RWPE2 (cell line): ENCODE measurements around the gene CAPN9.

Source experiments
- ATAC-seq: fragments of 200-7000 bp; cut with Tn5 transposase; 3 replicates; pipeline ENCODE4 v1.9.1; 2021; ENCODE audit warnings: low read depth
- DNase-seq: peaks from one replicate; pipeline ENCODE4 v3.0.0-alpha.2; 2020; ENCODE audit warnings: low spot score
- H3K27ac ChIP-seq: fragments of 450-650 bp; 2 replicates; pipeline ENCODE4 v1.5.1; 2017; ENCODE audit warnings: mild to moderate bottlenecking; ENCODE audit not compliant: poor library complexity, severe bottlenecking
- H3K27me3 ChIP-seq: fragments of 250-450 bp; sonication (Bioruptor Pico); 2 replicates; pipeline ENCODE4 v1.5.1; 2021; ENCODE audit warnings: mild to moderate bottlenecking, moderate library complexity; ENCODE audit not compliant: insufficient read depth, poor library complexity, severe bottlenecking
- H3K36me3 ChIP-seq: fragments of 250-450 bp; sonication (Bioruptor Pico); 2 replicates; pipeline ENCODE4 v1.5.1; 2020; ENCODE audit warnings: low read depth, mild to moderate bottlenecking, moderate library complexity
- H3K4me1 ChIP-seq: fragments of 250-450 bp; sonication (Bioruptor Pico); 2 replicates; pipeline ENCODE4 v1.5.1; 2021; ENCODE audit warnings: mild to moderate bottlenecking, moderate library complexity; ENCODE audit not compliant: insufficient read depth, poor library complexity, severe bottlenecking
- H3K4me3 ChIP-seq: fragments of 250-450 bp; sonication (Bioruptor Pico); 2 replicates; pipeline ENCODE4 v1.5.1; 2021; ENCODE audit warnings: mild to moderate bottlenecking, moderate library complexity; ENCODE audit not compliant: severe bottlenecking
- H3K9me3 ChIP-seq: fragments of 250-450 bp; sonication (Bioruptor Pico); 2 replicates; pipeline ENCODE4 v1.5.1; 2021; ENCODE audit warnings: mild to moderate bottlenecking, moderate library complexity; ENCODE audit not compliant: severe bottlenecking
- CTCF ChIP-seq: fragments of 450-650 bp; IDR thresholded peaks from one replicate; pipeline ENCODE4 v1.5.1; 2017; ENCODE audit warnings: mild to moderate bottlenecking, moderate library complexity; ENCODE audit not compliant: poor library complexity, severe bottlenecking

The CAPN9 gene

GRCh38 chr1:230758709-230759368, 11.7 kb downstream of the CAPN9 start:
- no peak for ATAC-seq

GRCh38 chr1:230759369-230760065, 12.3 kb downstream of the CAPN9 start:
- no peaks in the 10 kb centered on the region for H3K36me3 ChIP-seq
- no peak for TF ChIP-seq CTCF

More at GRCh38 chr1:230758709-230759368, 11.7 kb downstream of the CAPN9 start:
- H3K27me3 ChIP-seq, result no peaks in the 10 kb centered on the region
- no peak overlapping the region for H3K27ac ChIP-seq
- H3K4me3 ChIP-seq, result no peak overlapping the region
- H3K9me3 ChIP-seq, result no peaks in the 10 kb centered on the region
- H3K36me3 ChIP-seq, result no peaks in the 10 kb centered on the region
- no peak for DNase-seq
- H3K4me1 ChIP-seq, result no peaks in the 10 kb centered on the region
- no peak for TF ChIP-seq CTCF

GRCh38 chr1:230760360-230760827, 13.2 kb downstream of the CAPN9 start:
- no peaks in the 10 kb centered on the region for H3K27me3 ChIP-seq

More at GRCh38 chr1:230759369-230760065, 12.3 kb downstream of the CAPN9 start:
- Histone ChIP-seq H3K9me3 (no peaks in the 10 kb centered on the region), H3K27me3 (no peaks in the 10 kb centered on the region), H3K27ac (no peak overlapping the region), H3K4me1 (no peaks in the 10 kb centered on the region), H3K4me3 (no peak overlapping the region)
- ATAC-seq (no peak), DNase-seq (no peak)

GRCh38 chr1:230761443-230762167, 14.4 kb downstream of the CAPN9 start:
- DNase-seq, result no peak
- Histone ChIP-seq H3K9me3 (no peaks in the 10 kb centered on the region), H3K36me3 (no peaks in the 10 kb centered on the region), H3K27ac (no peak overlapping the region), H3K4me1 (no peaks in the 10 kb centered on the region), H3K4me3 (no peak overlapping the region), H3K27me3 (no peaks in the 10 kb centered on the region)
- no peak for ATAC-seq
- TF ChIP-seq CTCF, result no peak

More at GRCh38 chr1:230760360-230760827, 13.2 kb downstream of the CAPN9 start:
- no peak for TF ChIP-seq CTCF
- Histone ChIP-seq H3K9me3 (no peaks in the 10 kb centered on the region), H3K36me3 (no peaks in the 10 kb centered on the region), H3K4me1 (no peaks in the 10 kb centered on the region), H3K27ac (no peak overlapping the region), H3K4me3 (no peak overlapping the region)
- DNase-seq (no peak), ATAC-seq (no peak)
